NT2/D1 (cell line): ENCODE results near the gene PXT1.
A peak's percentile ranks its signal among the peaks of the same experiment; 100 is the strongest.

Experiments used
- DNase-seq: peaks from one replicate; pipeline ENCODE4 v3.0.0-alpha.2; 2011; ENCODE audit warnings: low read depth, low spot score
- H3K27me3 ChIP-seq: 2 replicates; pipeline ENCODE4 v1.6.0; 2011; ENCODE audit warnings: mild to moderate bottlenecking; ENCODE audit not compliant: insufficient read length, insufficient read depth
- H3K36me3 ChIP-seq: 2 replicates; pipeline ENCODE4 v1.6.1; 2011; ENCODE audit warnings: mild to moderate bottlenecking, low read length, mixed read lengths; ENCODE audit not compliant: insufficient read depth, insufficient read length
- H3K4me1 ChIP-seq: 2 replicates; pipeline ENCODE4 v1.5.1; 2011; ENCODE audit not compliant: insufficient read depth, insufficient read length
- H3K4me3 ChIP-seq: 2 replicates; pipeline ENCODE4 v1.5.1; 2011; ENCODE audit warnings: low read depth; ENCODE audit not compliant: insufficient read length
- H3K9ac ChIP-seq: 2 replicates; pipeline ENCODE4 v1.6.0; 2011; ENCODE audit warnings: low read depth; ENCODE audit not compliant: insufficient read length
- H3K9me3 ChIP-seq: 2 replicates; pipeline ENCODE4 v1.5.1; 2011; ENCODE audit warnings: mild to moderate bottlenecking, low read length; ENCODE audit not compliant: insufficient read depth
- SUZ12 ChIP-seq: IDR thresholded peaks from 2 replicates; pipeline ENCODE4 v1.6.1; 2011; ENCODE audit not compliant: insufficient read length, insufficient read depth; ENCODE audit errors: extremely low read depth
- YY1 ChIP-seq: IDR thresholded peaks from 2 replicates; pipeline ENCODE4 v1.6.1; 2011; ENCODE audit not compliant: insufficient read length, insufficient read depth
- ZNF274 ChIP-seq: IDR thresholded peaks from 2 replicates; pipeline ENCODE4 v1.6.1; 2011; ENCODE audit warnings: mild to moderate bottlenecking, low read depth, low read length

PXT1 gene

DNA sequence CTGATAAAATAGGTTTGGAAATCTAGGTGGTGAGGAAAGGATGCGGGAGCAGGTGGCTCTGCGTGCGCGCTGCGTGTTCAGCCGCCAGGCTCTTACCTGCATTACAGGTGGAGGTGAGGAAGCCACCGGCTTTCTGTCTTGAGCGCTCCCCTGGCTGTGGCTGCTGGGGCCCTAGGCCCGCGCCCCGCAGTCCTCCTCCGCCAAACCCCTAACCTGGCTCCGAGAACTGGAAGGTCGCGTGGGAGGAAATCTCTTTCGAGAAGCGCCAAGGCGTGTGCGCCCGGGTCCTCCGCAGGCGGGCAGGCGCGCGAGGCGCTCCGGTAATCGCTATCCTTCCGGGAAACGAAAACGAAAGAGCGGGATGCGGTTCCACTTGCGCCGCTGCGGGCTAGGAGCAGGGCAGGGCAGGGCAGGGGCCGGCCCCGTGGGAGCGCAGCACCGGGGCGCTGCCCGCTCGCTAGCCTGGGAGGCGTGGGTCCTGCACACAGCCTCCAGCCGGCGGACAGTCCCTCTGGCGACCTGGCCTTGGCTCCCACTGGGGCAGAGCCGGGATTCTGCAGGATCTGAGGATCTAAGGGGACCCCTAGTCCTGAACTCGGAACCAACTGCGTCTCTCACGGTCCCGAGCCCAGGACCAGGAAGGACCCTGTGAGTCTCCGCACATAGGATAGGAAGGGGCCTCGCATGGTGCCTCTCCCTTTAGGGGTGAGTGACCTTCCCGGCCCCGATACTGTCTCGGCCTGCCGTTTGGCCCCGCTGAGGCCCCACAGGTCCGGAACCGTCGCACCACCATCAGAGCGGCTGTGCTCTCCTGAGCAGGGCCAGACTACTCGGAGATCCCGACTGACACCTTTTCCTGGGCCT is 55.0 kb downstream of the PXT1 start, which contains the start of gene ETV7:
ETV7 (minus strand) TSS at position 230 of the 864 bp plus-strand sequence; CDS start at position 102, 128 bp downstream.
- TF ChIP-seq YY1 (no peak), SUZ12 (peak; percentile 85)
- no peak for DNase-seq
- H3K9me3 ChIP-seq: no peaks in the 10 kb centered on the region
- peaks cover 54% of the 10 kb centered on the region for H3K27me3 ChIP-seq
- H3K36me3 ChIP-seq: no peaks in the 10 kb centered on the region
- no peaks in the 10 kb centered on the region for H3K4me1 ChIP-seq
- H3K9ac ChIP-seq: peak within 1 kb of the TSS; percentile 67
- H3K4me3 ChIP-seq: peak within 1 kb of the TSS; percentile 50

GRCh38 chr6:36386495-36387439 is 55.9 kb downstream of the PXT1 start:
- TF ChIP-seq ZNF274: no peak
- no peak for TF ChIP-seq YY1
- TF ChIP-seq SUZ12: no peak
- Histone ChIP-seq H3K36me3 (no peaks in the 10 kb centered on the region), H3K4me3 (peak overlapping the region; percentile 50), H3K9me3 (no peaks in the 10 kb centered on the region), H3K4me1 (no peaks in the 10 kb centered on the region), H3K27me3 (peaks cover 54% of the 10 kb centered on the region), H3K9ac (peak overlapping the region; percentile 67)
- DNase-seq: no peak

DNA sequence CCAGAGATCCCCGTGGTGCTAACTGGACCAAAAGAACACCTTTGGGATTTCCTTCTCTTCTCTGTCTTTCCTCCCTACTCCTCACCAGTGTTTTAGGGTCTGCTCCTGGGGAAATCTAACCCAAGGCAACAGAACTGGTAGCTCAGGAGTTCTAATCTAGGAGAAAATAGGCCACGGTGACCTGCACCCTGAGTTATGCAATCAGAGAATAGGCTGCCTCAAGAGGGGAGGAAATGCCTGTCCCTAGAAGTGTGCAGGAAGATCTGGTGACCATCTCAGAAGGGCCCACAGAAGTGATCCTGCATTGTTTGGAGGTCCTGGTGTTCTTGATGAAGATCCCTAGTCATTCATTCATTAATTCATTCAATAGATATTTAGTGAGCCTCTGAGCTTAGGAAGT is 58.6 kb downstream of the PXT1 start:
- H3K9ac ChIP-seq: no peak overlapping the region
- peaks cover 43% of the 10 kb centered on the region for H3K27me3 ChIP-seq
- H3K4me3 ChIP-seq: no peak overlapping the region
- no peaks in the 10 kb centered on the region for H3K36me3 ChIP-seq
- TF ChIP-seq ZNF274: no peak
- no peaks in the 10 kb centered on the region for H3K4me1 ChIP-seq
- H3K9me3 ChIP-seq: no peaks in the 10 kb centered on the region
- no peak for DNase-seq

- TF ChIP-seq YY1 (no peak), ZNF274 (no peak), SUZ12 (no peak)
- DNase-seq: no peak
- H3K9me3 ChIP-seq: no peaks in the 10 kb centered on the region
- H3K9ac ChIP-seq: no peak overlapping the region
- H3K27me3 ChIP-seq: peaks cover 38% of the 10 kb centered on the region
- no peaks in the 10 kb centered on the region for H3K36me3 ChIP-seq
- H3K4me3 ChIP-seq: no peak overlapping the region
- no peaks in the 10 kb centered on the region for H3K4me1 ChIP-seq
Measured at GRCh38 chr6:36383606-36384005, 59.0 kb downstream of the PXT1 start.

- no peak for DNase-seq
- Histone ChIP-seq H3K9ac (no peak overlapping the region), H3K4me1 (no peaks in the 10 kb centered on the region), H3K27me3 (peaks cover 32% of the 10 kb centered on the region), H3K9me3 (no peaks in the 10 kb centered on the region), H3K4me3 (no peak overlapping the region), H3K36me3 (no peaks in the 10 kb centered on the region)
- TF ChIP-seq SUZ12: no peak
- TF ChIP-seq YY1: no peak
- TF ChIP-seq ZNF274: no peak
Measured at GRCh38 chr6:36382976-36383375, 59.7 kb downstream of the PXT1 start.

DNA sequence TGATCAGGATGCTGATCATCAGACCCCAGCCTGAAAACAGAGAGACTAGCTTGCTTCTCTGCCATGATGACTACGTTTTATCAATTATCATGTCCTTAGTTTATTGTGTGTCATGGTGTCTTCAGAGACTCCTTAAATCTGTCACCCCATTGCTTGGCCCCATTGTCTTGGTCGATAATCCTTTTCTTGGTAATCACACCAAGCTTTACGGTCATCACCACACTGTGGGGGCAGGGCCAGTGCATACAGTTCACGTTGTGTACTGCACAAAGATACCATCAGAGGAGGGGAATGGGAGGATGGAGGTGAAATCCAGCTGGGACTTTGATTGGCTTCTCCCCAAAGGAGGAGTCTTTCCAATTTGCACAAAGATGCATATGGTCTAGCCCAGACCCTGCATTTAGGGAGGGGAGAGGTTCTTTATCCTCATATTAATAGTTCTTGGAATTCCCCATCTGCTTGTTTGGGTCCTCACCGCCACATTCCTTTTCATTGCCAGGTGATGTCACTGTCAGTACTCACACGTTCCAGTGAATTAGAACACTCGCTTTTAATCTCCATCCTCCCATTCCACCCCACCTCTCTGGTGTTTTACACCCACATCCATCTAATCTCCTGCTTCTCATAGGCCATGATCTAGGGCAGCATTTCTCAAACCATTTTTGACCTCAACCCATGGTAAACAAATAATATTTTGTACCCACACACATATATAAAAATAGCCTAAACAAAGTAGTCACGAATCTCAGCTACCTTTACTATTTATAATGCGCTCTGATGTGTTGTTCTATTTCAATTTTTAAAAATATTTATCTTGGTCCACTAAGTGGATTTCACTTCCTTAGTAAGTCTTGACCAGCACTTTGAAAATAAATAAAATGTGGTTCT is 60.9 kb downstream of the PXT1 start:
- no peak overlapping the region for H3K9ac ChIP-seq
- DNase-seq: no peak
- no peaks in the 10 kb centered on the region for H3K4me1 ChIP-seq
- H3K36me3 ChIP-seq: no peaks in the 10 kb centered on the region
- peaks cover 20% of the 10 kb centered on the region for H3K27me3 ChIP-seq
- TF ChIP-seq YY1 (no peak), SUZ12 (no peak), ZNF274 (no peak)
- H3K4me3 ChIP-seq: no peak overlapping the region
- H3K9me3 ChIP-seq: no peaks in the 10 kb centered on the region

- no peaks in the 10 kb centered on the region for H3K36me3 ChIP-seq
- no peak overlapping the region for H3K9ac ChIP-seq
- no peak for DNase-seq
- H3K9me3 ChIP-seq: no peaks in the 10 kb centered on the region
- TF ChIP-seq SUZ12 (no peak), ZNF274 (no peak), YY1 (no peak)
- peaks cover 4% of the 10 kb centered on the region for H3K27me3 ChIP-seq
- no peak overlapping the region for H3K4me3 ChIP-seq
- H3K4me1 ChIP-seq: no peaks in the 10 kb centered on the region
Measured at GRCh38 chr6:36380166-36380565, 62.5 kb downstream of the PXT1 start.
